ENCODE measurements around the gene OSBPL10. TPM values are rescaled to one million over a fixed set of nuclear protein-coding genes. Genes with fewer than 3 reads are reported as not detected.

The OSBPL10 gene
- total and polyA plus RNA-seq, 2 donors (not counting 1 experiment from before 2014, with no cell fraction given): 7.1 to 7.5 TPM

DNA sequence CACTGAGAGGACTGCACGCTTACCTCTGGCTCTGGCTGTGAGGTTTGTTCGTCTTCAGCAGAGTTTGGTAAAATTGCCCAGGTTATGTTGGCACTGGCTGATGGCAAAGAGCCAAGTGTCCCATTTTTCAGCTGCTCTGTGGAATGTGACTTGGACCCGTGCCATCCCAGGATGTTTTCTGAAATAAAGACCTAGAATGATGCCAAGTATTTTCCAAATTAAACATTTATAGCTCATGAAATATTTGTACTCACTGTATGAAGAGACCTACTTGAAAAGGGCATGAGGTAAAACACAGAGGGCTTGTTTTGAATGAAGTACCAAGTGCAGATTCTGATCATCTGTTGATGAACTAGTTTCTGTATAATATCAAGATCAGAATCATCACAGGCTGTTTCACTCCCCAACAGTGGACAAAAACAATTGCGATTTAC is 247.8 kb downstream of the OSBPL10 start:
- H3K27me3 ChIP-seq (ENCODE audit: control insufficient read depth, insufficient read depth, low read length): no peaks in the 10 kb centered on the region
- no peak overlapping the region for H3K4me2 ChIP-seq (ENCODE audit: extremely low read depth, insufficient read depth, low read length)
- H3K9ac ChIP-seq (ENCODE audit: insufficient read depth, low read length): no peak overlapping the region
- H2AFZ ChIP-seq (ENCODE audit: low read length): no peak overlapping the region
- TF ChIP-seq, protein P1, sequence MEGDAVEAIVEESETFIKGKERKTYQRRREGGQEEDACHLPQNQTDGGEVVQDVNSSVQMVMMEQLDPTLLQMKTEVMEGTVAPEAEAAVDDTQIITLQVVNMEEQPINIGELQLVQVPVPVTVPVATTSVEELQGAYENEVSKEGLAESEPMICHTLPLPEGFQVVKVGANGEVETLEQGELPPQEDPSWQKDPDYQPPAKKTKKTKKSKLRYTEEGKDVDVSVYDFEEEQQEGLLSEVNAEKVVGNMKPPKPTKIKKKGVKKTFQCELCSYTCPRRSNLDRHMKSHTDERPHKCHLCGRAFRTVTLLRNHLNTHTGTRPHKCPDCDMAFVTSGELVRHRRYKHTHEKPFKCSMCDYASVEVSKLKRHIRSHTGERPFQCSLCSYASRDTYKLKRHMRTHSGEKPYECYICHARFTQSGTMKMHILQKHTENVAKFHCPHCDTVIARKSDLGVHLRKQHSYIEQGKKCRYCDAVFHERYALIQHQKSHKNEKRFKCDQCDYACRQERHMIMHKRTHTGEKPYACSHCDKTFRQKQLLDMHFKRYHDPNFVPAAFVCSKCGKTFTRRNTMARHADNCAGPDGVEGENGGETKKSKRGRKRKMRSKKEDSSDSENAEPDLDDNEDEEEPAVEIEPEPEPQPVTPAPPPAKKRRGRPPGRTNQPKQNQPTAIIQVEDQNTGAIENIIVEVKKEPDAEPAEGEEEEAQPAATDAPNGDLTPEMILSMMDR (conservative IDR thresholded peaks at IDR 0.05 in 1 of 2, IDR thresholded peaks at IDR 0.05 in 1 of 2; ENCODE audit: low read depth in 1 of 2, low read length in 2 of 2): no peak
- no peak for TF ChIP-seq EZH2 (IDR thresholded peaks at IDR 0.05; ENCODE audit: low read length, missing control alignments)
- no peak overlapping the region for H3K4me3 ChIP-seq (replicated peaks in 1 of 4; ENCODE audit: control extremely low read depth in 1 of 4, insufficient read depth in 1 of 4, low read depth in 3 of 4, low read length in 4 of 4)
- no peaks in the 10 kb centered on the region for H3K9me3 ChIP-seq (ENCODE audit: control insufficient read depth, insufficient read depth, low read depth, low read length)
- H3K27ac ChIP-seq (ENCODE audit: insufficient read depth, low read length): no peak overlapping the region
- no peaks in the 10 kb centered on the region for H3K79me2 ChIP-seq (ENCODE audit: control insufficient read depth, insufficient read depth, low read length)
- no peaks in the 10 kb centered on the region for H3K4me1 ChIP-seq (ENCODE audit: control insufficient read depth, extremely low read depth, insufficient read depth, low read length)
- DNase-seq (ENCODE audit: low read depth in 2 of 2): peak in 1 of 2 donors; percentile 17
- H4K20me1 ChIP-seq (ENCODE audit: control insufficient read depth, extremely low read depth, insufficient read depth, low read length): no peaks in the 10 kb centered on the region
- H3K36me3 ChIP-seq (ENCODE audit: control insufficient read depth, insufficient read depth, low read length): no peaks in the 10 kb centered on the region

DNA sequence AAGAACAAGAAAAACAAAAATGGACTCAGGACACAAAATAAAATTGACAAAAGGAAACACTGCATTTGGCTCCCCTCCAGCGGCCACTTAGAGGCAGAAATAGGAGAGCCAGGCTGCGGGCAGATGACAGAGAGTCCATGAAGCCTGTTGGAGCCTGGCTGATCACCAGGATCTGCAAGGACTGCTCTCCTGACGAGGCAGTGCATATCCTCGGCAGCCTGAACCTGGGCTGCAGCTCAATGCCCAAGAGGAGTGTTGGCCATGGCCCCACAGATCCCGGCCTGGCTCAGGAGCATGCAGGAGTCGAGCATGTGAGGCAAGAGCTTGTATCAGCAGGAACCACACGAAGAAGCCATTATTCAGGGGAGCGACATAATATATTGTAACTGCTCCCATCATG is 248.5 kb downstream of the OSBPL10 start:
- no peaks in the 10 kb centered on the region for H4K20me1 ChIP-seq (ENCODE audit: control insufficient read depth, extremely low read depth, insufficient read depth, low read length)
- no peak for DNase-seq (ENCODE audit: low read depth in 2 of 2)
- H3K79me2 ChIP-seq (ENCODE audit: control insufficient read depth, insufficient read depth, low read length): no peaks in the 10 kb centered on the region
- no peak overlapping the region for H3K4me2 ChIP-seq (ENCODE audit: extremely low read depth, insufficient read depth, low read length)
- H3K4me1 ChIP-seq (ENCODE audit: control insufficient read depth, extremely low read depth, insufficient read depth, low read length): no peaks in the 10 kb centered on the region
- no peak overlapping the region for H3K4me3 ChIP-seq (replicated peaks in 1 of 4; ENCODE audit: control extremely low read depth in 1 of 4, insufficient read depth in 1 of 4, low read depth in 3 of 4, low read length in 4 of 4)
- H3K9ac ChIP-seq (ENCODE audit: insufficient read depth, low read length): no peak overlapping the region
- no peaks in the 10 kb centered on the region for H3K36me3 ChIP-seq (ENCODE audit: control insufficient read depth, insufficient read depth, low read length)
- no peaks in the 10 kb centered on the region for H3K27me3 ChIP-seq (ENCODE audit: control insufficient read depth, insufficient read depth, low read length)
- TF ChIP-seq, protein P1 (conservative IDR thresholded peaks at IDR 0.05 in 1 of 2, IDR thresholded peaks at IDR 0.05 in 1 of 2; ENCODE audit: low read depth in 1 of 2, low read length in 2 of 2): no peak
- no peak for TF ChIP-seq EZH2 (IDR thresholded peaks at IDR 0.05; ENCODE audit: low read length, missing control alignments)
- H3K27ac ChIP-seq (ENCODE audit: insufficient read depth, low read length): no peak overlapping the region
- H2AFZ ChIP-seq (ENCODE audit: low read length): no peak overlapping the region
- no peaks in the 10 kb centered on the region for H3K9me3 ChIP-seq (ENCODE audit: control insufficient read depth, insufficient read depth, low read depth, low read length)

- Histone ChIP-seq H2AFZ (ENCODE audit: low read length) (no peak overlapping the region), H4K20me1 (ENCODE audit: control insufficient read depth, extremely low read depth, insufficient read depth, low read length) (no peaks in the 10 kb centered on the region)
These were observed 251.5 kb downstream of the OSBPL10 start for GRCh38 chr3:31729573-31729972.

More at GRCh38 chr3:31729573-31729972, 251.5 kb downstream of the OSBPL10 start:
- TF ChIP-seq, protein P1 (conservative IDR thresholded peaks at IDR 0.05 in 1 of 2, IDR thresholded peaks at IDR 0.05 in 1 of 2; ENCODE audit: low read depth in 1 of 2, low read length in 2 of 2): no peak
- TF ChIP-seq EZH2 (IDR thresholded peaks at IDR 0.05; ENCODE audit: low read length, missing control alignments): no peak
- no peak overlapping the region for H3K27ac ChIP-seq (ENCODE audit: insufficient read depth, low read length)
- H3K27me3 ChIP-seq (ENCODE audit: control insufficient read depth, insufficient read depth, low read length): no peaks in the 10 kb centered on the region
- H3K4me1 ChIP-seq (ENCODE audit: control insufficient read depth, extremely low read depth, insufficient read depth, low read length): no peaks in the 10 kb centered on the region
- H3K4me2 ChIP-seq (ENCODE audit: extremely low read depth, insufficient read depth, low read length): no peak overlapping the region
- no peaks in the 10 kb centered on the region for H3K9me3 ChIP-seq (ENCODE audit: control insufficient read depth, insufficient read depth, low read depth, low read length)
- H3K79me2 ChIP-seq (ENCODE audit: control insufficient read depth, insufficient read depth, low read length): no peaks in the 10 kb centered on the region
- H3K9ac ChIP-seq (ENCODE audit: insufficient read depth, low read length): no peak overlapping the region
- no peaks in the 10 kb centered on the region for H3K36me3 ChIP-seq (ENCODE audit: control insufficient read depth, insufficient read depth, low read length)
- no peak overlapping the region for H3K4me3 ChIP-seq (replicated peaks in 1 of 4; ENCODE audit: control extremely low read depth in 1 of 4, insufficient read depth in 1 of 4, low read depth in 3 of 4, low read length in 4 of 4)
- no peak for DNase-seq (ENCODE audit: low read depth in 2 of 2)

Data from fibroblast of lung (primary cell).